Loucy (cell line): Measurements from ENCODE around the gene DCAF4L1.

ENCODE experiments used
- CTCF ChIP-seq: fragments of 200-600 bp; sonication (generic); conservative IDR thresholded peaks from 2 replicates; pipeline ENCODE4 v1.5.1; 2014; ENCODE audit warnings: mild to moderate bottlenecking, antibody characterized with exemption, low read length
- EZH2phosphoT487 ChIP-seq: fragments of 200-600 bp; IDR thresholded peaks from 2 replicates; pipeline ENCODE4 v1.6.1; 2018; ENCODE audit warnings: antibody characterized with exemption, mild to moderate bottlenecking, moderate library complexity, borderline replicate concordance

- TF ChIP-seq CTCF, result no peak
- no peak for TF ChIP-seq EZH2phosphoT487
These were observed 11.9 kb upstream of the DCAF4L1 start for GRCh38 chr4:41969671-41970070.
